HG03103 (cell line): ENCODE data around the gene PLA2G2E.
"Not testable (repeated sequence)": the region's sequence is repeated elsewhere in the genome, so short reads cannot be mapped to it uniquely, and the experiment has no call there.

Experiments
- ATAC-seq: cut with Tn5 transposase; IDR thresholded peaks from one replicate; pipeline ENCODE4 v1.9.1; 2021; ENCODE audit warnings: low read depth; ENCODE audit not compliant: unreplicated experiment

The PLA2G2E gene

GRCh38 chr1:19934336-19934735 lies 10.9 kb upstream of the PLA2G2E start:
- ATAC-seq = no peak

GRCh38 chr1:19932866-19933265 lies 9.4 kb upstream of the PLA2G2E start:
- ATAC-seq = no peak

GRCh38 chr1:19927130-19927421 lies 3.7 kb upstream of the PLA2G2E start:
- ATAC-seq = not testable (repeated sequence)

GRCh38 chr1:19926296-19927129 lies 3.1 kb upstream of the PLA2G2E start:
- no peak for ATAC-seq

- no peak for ATAC-seq
Observed at GRCh38 chr1:19925342-19926070, 2.1 kb upstream of the PLA2G2E start.

GRCh38 chr1:19923953-19924346 lies 533 bp upstream of the PLA2G2E start:
- no peak for ATAC-seq

GRCh38 chr1:19922015-19922688 lies 1.3 kb downstream of the PLA2G2E start:
- ATAC-seq = no peak

GRCh38 chr1:19921310-19921709 lies 2.1 kb downstream of the PLA2G2E start:
- ATAC-seq = no peak

GRCh38 chr1:19920132-19920710 lies 3.2 kb downstream of the PLA2G2E start:
- ATAC-seq = no peak

GRCh38 chr1:19918057-19918456 lies 5.4 kb downstream of the PLA2G2E start:
- no peak for ATAC-seq

GRCh38 chr1:19910650-19911049 lies 12.8 kb downstream of the PLA2G2E start:
- no peak for ATAC-seq

GRCh38 chr1:19909971-19910370 lies 13.4 kb downstream of the PLA2G2E start:
- ATAC-seq = no peak

- ATAC-seq = no peak
Observed at GRCh38 chr1:19909392-19909791, 14.0 kb downstream of the PLA2G2E start.

GRCh38 chr1:19907456-19907855 lies 16.0 kb downstream of the PLA2G2E start:
- no peak for ATAC-seq

- no peak for ATAC-seq
Observed at GRCh38 chr1:19903621-19904020, 19.8 kb downstream of the PLA2G2E start.

GRCh38 chr1:19901653-19902052 lies 21.8 kb downstream of the PLA2G2E start:
- no peak for ATAC-seq

- ATAC-seq = no peak
Observed at GRCh38 chr1:19894218-19894617, 29.2 kb downstream of the PLA2G2E start.

GRCh38 chr1:19893687-19894086 lies 29.7 kb downstream of the PLA2G2E start:
- ATAC-seq = no peak

- no peak for ATAC-seq
Observed at GRCh38 chr1:19892628-19893168, 30.7 kb downstream of the PLA2G2E start.

GRCh38 chr1:19892129-19892528 lies 31.3 kb downstream of the PLA2G2E start:
- no peak for ATAC-seq

GRCh38 chr1:19889656-19890055 lies 33.8 kb downstream of the PLA2G2E start:
- ATAC-seq = no peak
